PFSK-1 (cell line): ENCODE measurements around the gene GNAI3.

Experiments
- FOXP2 ChIP-seq: optimal IDR thresholded peaks from 2 replicates; pipeline ENCODE3; 2011; ENCODE audit warnings: borderline replicate concordance, control low read depth, inconsistent platforms; ENCODE audit not compliant: insufficient read depth; ENCODE audit errors: extremely low read length, extremely low read depth
- POLR2AphosphoS5 ChIP-seq: IDR thresholded peaks from 2 replicates; pipeline ENCODE4 v1.6.1; 2012; ENCODE audit warnings: low read depth, mild to moderate bottlenecking, control low read depth, low read length, moderate library complexity
- REST ChIP-seq, 2 experiments: IDR thresholded peaks; 2 replicates each; pipeline versions ENCODE4 v1.6.1 to v1.8.0; 2011 to 2012; ENCODE audit warnings: low read depth in 2 of 2, low read length in 2 of 2, control low read depth in 1 of 2, inconsistent platforms in 1 of 2, mild to moderate bottlenecking in 1 of 2, moderate library complexity in 1 of 2; ENCODE audit not compliant: insufficient read depth in 1 of 2
- SIN3A ChIP-seq: IDR thresholded peaks from 2 replicates; pipeline ENCODE4 v1.6.1; 2012; ENCODE audit warnings: mild to moderate bottlenecking, low read length, moderate library complexity, borderline replicate concordance; ENCODE audit not compliant: insufficient read depth
- TAF1 ChIP-seq: IDR thresholded peaks from 2 replicates; pipeline ENCODE4 v1.6.1; 2012; ENCODE audit warnings: low read length, control low read depth, borderline replicate concordance; ENCODE audit not compliant: insufficient read depth

Gene GNAI3

GRCh38 chr1:109626682-109627408 lies 78.4 kb downstream of the GNAI3 start:
- no peak for TF ChIP-seq TAF1
- TF ChIP-seq FOXP2: no peak
- no peak for TF ChIP-seq SIN3A
- TF ChIP-seq POLR2AphosphoS5: no peak
- TF ChIP-seq REST (IDR thresholded peaks at IDR 0.05; ENCODE audit: insufficient read depth in 1 of 2, low read depth in 2 of 2, low read length in 2 of 2): no peak

GRCh38 chr1:109627692-109628399 lies 79.4 kb downstream of the GNAI3 start:
- no peak for TF ChIP-seq TAF1
- TF ChIP-seq POLR2AphosphoS5: no peak
- TF ChIP-seq REST (IDR thresholded peaks at IDR 0.05; ENCODE audit: insufficient read depth in 1 of 2, low read depth in 2 of 2, low read length in 2 of 2): no peak
- no peak for TF ChIP-seq SIN3A
- TF ChIP-seq FOXP2: no peak

- TF ChIP-seq FOXP2 (no peak), TAF1 (no peak), REST (IDR thresholded peaks at IDR 0.05; ENCODE audit: insufficient read depth in 1 of 2, low read depth in 2 of 2, low read length in 2 of 2) (no peak), SIN3A (no peak), POLR2AphosphoS5 (no peak)
These were observed 80.3 kb downstream of the GNAI3 start for GRCh38 chr1:109628540-109629321.

GRCh38 chr1:109629372-109630030 lies 81.1 kb downstream of the GNAI3 start:
- TF ChIP-seq SIN3A (no peak), POLR2AphosphoS5 (no peak), TAF1 (no peak), FOXP2 (no peak), REST (IDR thresholded peaks at IDR 0.05; ENCODE audit: insufficient read depth in 1 of 2, low read depth in 2 of 2, low read length in 2 of 2) (no peak)
